ENCODE results near the gene COPS2.
"Not testable (repeated sequence)": the region's sequence is repeated elsewhere in the genome, so short reads cannot be mapped to it uniquely, and the experiment has no call there.

The COPS2 gene

DNA sequence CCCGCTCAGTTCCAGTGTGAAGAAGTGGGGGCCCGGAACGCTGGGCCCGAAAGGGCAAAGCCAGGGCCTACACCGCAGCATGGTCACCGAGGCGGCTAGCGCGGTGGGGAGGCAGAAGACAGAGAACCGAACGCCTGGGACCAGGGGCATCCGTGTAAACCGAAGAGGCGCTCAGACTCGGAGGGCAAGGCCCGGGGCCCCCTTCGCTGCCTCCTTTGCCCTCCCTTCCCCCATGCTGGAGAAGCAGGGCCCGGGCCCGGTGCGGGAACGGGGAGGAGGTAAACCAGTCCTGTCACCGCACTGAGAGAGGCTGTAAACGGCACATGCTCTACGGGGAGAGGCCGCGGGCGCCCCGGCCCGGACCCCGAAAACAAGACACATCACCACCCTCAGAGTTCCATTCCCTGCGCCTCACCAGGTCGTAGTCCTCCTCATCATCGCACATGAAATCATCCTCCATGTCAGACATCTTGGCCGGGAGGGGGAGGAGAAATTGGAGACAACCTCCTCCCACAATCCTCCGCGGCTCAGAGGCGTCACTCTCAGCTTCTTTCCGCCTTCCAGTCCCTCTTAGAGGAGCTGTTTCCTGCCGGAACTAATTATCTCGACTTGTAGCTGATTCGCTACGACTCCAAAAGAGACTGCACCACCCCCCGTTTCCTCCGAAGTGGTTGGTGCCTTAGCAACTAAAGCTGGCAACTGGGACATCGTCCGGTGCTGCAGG is at the start of gene COPS2:
Gene COPS2, minus strand, starts transcription at position 490 of the 724 bp plus-strand sequence. Its CDS starts 21 bp downstream, at position 469.
- peak; percentile 92 for DNase-seq

DNA sequence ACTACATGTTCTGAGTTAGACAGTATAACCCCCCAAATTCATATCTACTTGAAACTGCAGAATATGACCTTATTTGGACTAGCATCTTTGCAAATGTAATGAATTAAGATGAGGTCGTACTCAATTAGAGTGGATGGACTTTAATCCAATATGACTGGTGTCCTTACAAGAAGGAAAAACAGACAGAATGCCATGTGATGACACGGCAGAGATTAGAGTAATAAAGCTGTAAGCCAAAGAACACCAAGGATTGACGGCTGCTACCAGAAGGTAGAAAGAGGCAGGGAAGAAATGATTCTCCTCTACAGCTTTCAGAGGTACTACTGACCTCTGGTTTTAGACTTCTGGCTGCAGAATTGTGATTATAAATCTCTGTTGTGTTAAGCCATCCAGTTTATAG is 44.9 kb upstream of the COPS2 start:
- DNase-seq = no peak

DNA sequence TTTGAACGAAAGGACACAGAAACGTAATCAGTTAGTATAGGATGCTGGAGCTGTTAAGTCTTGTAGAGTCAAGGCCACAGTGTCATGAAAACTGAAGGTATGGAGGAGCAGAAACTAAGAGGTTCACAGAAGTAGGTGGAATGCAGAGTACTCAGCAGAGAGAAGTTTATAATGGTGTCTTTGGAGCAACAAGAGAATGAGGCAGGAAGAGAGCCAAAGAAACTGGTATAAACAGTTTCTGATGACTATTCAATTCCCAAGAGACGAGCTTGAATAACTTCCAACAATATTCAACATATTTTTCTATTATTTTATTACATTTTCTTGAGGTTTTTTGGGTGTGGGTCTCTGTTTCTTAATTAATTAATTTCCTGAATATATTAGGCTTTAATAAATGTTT is 44.3 kb upstream of the COPS2 start:
- no peak for DNase-seq

DNA sequence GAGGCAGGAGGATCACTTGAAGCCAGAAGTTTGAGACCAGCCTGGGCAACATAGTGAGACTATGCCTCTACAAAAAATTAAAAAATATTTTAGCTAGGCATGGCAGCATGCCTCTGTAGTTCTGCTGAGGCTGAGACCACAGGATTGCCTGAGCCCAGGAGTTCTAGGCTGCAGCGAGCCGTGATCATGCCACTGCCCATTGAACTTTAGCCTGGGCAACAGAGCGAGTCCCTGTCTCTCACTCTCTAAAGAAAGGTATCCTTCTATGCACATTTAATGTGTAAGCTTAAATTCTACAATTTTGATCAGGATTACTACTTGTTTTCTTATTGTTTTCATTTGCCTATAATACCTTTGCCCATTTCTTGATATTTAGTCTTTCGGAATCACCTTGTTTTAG is 41.5 kb upstream of the COPS2 start:
- no peak for DNase-seq

DNA sequence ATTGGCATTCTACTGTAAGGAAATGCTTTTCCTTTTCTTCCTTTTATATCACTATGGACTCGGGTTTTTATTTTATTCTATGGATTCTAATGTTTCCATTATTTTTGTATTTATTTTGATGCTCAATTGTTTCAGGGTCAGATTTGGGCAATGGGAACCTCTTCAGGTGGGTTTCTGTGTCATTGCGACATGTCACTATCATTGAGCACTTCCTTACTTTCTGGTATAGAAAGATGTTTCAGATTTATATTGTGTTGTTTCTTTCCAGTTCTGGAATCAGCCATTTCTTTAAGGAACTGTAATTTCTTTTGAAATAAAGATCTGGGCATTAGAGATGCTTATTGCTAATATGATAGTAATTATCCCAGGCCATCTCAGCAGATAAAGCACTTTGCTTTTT is 36.5 kb upstream of the COPS2 start:
- no peak for DNase-seq

DNA sequence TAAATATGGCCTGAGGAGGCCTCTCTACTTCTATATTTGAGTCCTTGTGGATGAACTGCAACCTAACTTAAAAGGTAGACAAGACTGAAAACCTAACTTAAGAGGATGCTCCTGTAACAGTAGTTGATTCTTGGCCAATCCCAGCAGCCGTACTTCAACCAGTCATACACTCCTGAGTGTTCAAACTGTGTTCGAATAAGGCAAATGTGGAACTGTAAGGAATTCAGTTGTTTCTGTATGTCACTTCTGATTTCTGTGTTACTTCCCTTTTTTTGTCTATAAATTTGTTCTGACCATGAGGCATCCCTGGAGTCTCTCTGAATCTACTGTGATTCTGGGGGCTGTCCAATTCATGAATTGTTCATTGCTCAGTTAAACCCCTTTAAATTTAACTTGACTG is 35.2 kb upstream of the COPS2 start:
- DNase-seq = no peak

DNA sequence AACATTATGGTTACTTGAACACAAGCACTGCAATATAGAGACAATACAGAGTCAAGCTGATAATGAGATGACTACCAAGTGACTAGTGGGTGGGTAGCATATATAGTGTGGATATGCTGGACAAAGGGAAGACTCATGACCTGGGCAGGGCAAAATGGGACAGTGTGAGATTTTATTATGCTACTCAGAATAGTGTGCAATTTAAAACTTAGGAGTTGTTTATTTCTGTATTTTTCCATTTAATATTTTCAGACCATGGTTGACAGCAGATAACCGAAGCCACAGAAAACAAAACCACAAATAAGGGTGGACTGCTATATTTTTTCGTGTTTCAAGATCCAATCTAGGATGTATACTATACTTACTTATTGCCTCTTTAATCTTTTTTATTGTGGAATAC is 34.2 kb upstream of the COPS2 start:
- no peak for DNase-seq

DNA sequence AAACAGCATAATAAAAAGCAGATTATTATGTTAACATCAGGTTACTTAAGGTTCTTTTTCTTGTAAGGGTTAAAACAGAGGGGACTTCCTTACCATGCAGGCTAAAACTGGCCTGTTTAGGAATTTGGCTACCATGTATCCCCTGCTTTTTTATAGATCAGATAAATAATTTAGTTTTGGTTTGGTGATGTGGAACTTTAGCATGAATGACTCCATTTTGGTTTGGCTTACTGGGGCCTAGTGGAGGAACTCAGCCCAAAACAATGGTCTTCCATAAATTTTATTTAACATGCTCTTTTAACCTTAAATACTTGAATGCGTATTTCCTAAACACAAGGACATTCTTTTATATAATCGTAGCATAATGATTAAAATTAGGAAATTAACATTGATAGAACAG is 33.5 kb upstream of the COPS2 start:
- no peak for DNase-seq

DNA sequence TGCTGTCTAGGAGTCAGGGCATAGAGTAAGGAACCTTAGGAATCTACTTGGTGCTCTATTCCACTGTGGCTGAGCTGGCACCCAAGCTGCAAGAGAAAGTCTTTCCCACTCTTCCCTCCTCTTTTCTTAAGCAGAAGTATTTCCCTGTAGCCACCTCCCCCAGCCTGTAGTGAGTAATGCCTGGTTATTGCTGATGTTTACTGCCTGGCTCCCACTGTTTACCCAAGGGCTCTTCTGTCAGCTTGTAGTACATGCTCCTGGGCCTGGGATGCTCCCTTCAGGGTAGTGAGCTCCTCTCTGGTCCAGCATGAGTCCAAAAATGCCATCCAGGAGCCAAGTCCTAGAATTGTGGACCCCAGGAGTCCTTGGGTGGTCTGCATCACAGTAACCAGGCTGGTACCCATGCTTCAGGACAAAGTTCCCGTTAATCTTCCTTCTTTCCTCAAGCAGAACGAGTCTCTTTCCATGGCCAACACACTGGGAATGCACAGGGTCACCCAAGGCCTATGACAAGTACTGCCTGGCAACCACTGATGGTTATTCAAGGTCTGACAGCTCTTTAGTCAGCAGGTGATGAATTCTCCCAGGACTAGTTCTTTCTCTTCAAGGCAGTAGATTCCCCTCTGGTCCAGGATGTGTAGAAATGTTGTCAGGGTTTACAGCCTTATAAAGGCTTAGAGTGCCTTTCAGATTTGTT is 32.3 kb upstream of the COPS2 start:
- DNase-seq = no peak

DNA sequence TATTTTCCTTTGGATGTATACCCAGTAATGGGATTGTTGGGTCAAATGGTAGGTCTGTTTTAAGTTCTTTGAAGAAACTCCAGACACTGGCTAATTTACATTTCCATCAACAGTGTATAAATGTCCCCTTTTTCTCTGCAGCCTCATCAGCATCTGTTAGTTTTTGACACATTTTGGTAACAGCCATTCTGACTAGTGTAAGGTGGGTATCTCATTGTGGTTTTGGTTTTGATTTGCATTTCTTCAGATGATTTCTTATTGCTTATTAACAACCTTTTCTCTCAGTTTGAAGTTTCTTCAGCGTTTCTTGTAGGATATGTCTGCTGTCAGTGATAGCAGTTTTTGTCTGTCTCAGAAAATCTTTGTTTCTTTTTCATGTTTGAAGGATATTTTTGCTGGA is 30.1 kb upstream of the COPS2 start:
- no peak for DNase-seq

DNA sequence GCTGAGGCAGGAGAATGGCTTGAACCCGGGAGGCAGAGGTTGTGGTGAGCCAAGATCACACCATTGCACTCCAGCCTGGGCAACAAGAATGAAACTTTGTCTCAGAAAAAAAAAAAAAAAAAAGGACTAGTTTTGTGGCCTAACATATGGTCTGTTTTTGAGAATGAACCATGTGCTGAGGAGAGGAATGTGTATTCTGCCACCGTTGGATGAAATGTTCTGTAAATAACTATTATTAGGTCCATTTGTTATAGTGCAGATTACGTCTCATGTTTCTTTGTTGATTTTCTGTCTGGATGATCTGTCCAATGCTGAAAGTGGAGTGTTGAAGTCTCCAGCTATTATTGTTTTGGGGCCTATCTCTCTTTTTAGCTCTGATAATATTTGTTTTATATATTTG is 28.3 kb upstream of the COPS2 start:
- DNase-seq = not testable (repeated sequence)

DNA sequence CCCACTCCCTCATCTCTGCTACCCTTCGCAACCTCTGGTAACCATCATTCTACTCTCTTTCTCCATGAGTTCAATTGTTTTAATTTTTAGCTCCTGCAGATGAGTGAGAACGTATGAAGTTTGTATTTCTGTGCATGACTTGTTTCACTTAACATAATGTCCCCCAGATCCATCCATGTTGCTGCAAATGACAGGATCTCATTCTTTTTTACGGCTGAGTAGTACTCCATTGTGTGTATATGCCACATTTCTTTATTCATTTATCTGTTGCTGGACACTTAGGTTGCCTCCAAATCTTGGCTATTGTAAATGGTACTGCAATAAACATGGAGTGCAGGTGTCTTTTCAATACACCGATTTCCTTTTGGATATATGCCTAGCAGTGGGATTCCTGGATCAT is 26.7 kb upstream of the COPS2 start:
- DNase-seq = no peak

DNA sequence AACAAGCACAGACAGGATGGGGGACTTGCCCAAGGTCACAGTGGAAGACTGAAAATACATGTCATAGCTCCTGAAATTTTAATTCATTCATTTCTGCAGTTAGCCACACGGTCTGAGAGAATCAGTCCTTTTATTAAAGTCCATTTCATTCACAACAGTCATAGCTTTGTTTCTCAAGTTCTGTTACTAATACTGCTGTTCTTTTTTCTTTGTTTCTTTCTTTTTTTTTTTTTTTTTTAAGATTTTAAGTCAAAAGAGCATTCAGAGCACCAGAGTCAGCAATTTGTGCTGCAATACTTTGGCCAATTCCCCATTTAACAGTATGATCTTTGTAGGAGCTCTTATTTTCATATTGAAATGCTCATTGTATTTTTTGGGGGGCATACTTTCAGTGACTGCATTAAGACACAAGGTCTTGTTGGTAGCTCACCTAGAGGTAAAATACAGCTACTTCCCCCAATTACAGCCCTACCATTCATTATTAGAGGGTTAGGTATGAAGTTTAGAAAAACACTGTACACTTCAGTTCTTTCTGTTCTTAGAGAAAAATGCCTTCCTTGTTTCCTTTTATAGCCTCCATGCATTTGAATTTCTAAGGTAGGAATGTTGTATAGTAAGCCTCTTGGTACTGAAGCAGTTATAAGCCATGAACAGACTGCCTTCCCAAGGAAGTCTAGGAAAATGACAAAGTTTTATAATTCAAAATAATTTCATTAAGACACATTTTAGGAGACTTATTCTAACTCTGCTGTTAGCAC is 24.2 kb upstream of the COPS2 start:
- DNase-seq = no peak

DNA sequence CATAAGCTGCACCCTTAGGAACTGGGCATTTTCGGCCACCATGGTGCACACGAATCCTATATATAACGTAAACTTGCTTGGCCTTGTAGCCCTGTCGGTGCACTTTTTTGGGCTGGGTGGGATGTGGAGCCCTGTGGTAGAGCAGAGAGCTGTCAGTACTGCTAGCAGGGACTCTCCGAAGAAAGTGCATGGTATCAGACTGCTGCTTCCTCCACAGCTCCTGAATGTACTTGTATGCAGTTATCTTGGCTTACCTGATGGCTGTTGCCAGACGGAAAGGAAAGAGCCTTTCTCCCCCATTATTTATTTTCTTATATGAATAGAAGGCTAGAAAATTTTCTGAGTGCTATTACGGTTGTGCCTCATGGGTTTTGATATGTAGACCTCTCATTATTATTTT is 23.1 kb upstream of the COPS2 start:
- no peak for DNase-seq

DNA sequence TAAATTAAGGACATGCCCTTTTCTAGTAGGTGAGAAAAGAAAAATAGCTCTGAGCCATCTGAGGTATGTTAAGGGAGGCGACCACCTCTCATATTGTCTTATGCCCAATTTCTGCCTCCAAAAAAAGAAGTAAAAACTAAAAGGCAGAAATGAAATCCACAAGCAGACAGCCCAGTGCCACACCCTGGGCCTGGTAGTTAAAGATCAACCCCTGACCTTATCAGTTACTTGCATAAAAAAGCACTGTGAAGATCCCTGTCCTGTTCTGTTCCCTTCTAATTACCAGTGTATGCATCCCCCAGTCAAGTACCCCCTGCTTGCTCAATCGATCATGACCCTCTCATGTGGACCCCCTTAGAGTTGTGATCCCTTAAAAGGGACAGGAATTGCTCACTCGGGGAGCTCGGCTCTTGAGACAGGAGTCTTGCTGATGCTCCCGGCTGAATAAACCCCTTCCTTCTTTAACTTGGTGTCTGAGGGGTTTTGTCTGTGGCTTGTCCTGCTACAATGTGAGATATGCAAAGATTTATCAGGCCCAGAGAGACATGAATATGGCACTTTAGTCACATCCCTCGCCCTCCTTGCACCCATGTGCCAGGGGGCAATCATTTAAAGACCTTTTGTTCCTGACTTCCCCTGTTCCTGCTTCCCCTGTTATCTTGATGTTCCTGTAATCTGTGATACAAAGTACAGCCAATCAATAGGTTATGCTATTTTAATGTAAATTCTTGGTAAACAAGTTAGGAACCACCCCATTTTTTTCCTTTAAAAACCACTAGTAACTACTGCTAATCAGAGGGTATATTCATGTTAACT is 20.4 kb upstream of the COPS2 start:
- not testable (repeated sequence) for DNase-seq

DNA sequence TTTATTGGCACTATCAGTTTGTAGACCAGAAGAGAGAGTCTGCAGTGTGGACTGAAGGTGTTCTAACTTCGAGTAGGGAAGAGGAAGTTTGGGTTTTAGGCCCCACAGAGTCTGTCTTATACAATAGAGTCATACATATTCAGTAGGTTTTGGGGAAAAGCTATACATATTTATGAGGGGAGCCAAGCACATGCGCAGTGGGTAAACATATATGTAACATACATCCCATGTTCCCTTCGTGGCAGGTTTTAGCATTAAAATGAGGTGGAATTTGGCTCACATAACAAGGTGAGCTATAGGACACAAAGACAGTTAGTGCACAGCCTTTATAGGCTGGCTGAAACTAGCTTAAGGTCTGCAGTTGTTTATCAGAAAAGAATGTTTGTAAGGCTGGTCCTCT is 19.5 kb upstream of the COPS2 start:
- no peak for DNase-seq

DNA sequence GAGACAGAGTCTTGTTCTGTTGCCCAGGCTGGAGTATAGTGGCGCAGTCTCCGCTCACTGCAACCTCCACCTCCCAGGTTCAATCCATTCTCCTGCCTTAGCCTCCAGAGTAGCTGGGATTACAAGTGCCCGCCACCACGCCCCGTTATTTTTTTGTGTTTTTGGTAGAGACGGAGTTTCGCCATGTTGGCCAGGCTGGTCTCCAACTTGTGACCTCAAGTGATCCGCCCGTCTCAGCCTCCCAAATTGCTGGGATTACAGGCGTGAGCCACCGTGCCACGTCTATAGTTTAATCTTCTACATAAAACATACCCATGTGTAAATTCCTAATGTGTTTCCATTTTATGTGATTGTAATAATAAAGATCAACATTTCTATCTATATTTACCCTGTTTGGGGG is 16.4 kb upstream of the COPS2 start:
- no peak for DNase-seq

DNA sequence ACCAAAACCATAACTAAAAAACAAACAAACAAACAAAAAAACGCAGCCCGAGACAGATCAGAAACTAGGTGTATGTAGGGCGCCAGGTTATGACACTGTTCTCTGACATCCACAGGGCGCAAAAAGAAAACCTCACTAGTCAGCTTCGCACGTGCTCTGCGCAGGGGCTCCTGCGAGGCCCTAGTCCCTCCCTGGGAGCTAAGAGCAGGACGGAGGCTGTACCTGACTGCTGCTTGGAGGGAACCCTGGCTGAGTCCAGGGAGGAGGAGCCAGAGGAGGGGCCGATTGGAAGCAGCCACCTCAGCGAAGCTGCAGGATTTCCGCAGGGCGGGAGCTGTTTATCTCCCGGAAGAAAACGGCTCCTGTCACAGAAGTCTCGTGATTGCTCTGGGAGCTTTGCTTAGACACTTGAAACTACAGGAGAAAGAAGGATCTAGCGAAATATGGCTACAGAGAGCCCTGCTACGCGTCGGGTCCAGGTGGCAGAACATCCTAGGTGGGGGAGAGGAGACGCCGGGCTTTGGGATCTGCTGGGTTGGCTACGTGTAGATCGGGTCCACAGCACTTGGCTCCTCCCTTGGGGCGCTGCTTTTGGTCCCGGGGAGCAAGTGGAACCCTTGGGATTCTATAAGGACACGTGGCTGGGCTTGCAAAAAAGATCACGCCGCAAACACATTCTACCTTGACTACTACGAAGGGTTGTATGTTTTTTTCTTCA is 14.6 kb upstream of the COPS2 start, which contains the start of gene GALK2:
Gene GALK2, plus strand, starts transcription at position 368 of the 718 bp plus-strand sequence. Its CDS starts 76 bp downstream, at position 444.
- peak; percentile 82 for DNase-seq

DNA sequence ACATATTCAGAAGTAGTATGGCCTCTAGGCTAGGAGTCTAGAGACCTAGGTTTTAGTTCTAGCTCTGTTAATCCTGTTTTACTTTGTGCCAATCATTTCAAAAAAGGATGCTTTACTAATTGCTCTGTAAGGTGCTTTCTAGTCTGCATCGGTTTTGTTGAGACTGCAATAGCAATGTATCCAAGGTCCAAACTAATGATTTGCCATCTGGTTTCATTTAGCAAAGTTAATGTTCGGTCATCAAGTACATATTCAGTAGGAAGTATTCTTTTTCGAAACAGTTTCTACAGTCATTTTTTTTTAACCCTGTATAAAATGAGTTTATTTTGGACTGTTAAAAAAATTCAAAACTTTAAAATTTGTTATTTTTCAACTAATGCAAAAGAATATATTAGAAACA is 12.6 kb upstream of the COPS2 start:
- DNase-seq = no peak

DNA sequence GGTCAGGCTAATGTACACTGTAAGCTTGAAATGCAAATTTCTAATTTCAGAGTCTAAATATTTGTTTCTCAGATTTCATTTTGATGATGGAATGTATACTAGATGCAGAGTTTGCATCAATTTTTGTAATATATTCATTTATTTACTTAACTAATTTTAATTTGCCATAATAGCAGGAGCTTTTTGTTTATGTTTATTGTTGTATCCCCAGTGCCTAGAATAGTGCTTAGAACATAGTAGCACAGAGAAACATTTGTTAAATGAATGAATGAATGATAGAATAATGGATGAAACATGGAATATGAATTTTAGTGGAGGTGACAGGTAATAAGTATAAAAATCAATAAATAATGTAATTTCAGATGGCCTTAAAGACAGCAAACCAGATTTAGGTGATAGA is 9.5 kb upstream of the COPS2 start:
- DNase-seq = no peak

DNA sequence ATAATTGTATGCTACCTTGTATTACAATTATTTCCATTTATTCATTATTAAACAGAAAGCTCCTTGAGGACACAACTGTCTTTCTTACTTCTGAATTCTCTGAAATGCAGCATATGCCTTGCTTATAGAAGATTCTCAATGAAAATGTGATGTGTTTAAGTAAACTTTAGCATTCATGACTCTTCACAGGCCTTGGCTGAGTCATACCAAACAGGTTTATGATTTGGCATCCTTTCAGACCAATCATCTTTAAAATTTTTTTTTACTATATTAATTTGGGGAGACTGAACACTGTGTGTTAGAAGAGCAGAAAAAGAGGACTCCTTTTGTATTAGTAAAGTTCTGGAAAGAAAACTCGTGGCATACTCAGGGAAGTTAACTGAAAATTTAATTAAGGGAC is 8.3 kb upstream of the COPS2 start:
- no peak for DNase-seq
